ENCODE measurements around the gene OR51I1.

OR51I1 gene, protein sequence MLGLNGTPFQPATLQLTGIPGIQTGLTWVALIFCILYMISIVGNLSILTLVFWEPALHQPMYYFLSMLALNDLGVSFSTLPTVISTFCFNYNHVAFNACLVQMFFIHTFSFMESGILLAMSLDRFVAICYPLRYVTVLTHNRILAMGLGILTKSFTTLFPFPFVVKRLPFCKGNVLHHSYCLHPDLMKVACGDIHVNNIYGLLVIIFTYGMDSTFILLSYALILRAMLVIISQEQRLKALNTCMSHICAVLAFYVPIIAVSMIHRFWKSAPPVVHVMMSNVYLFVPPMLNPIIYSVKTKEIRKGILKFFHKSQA

GRCh38 chr11:5441414-5441813, at the start of gene OR51I1:
Gene OR51I1 (minus strand): TSS chr11:5441514. CDS start chr11:5441514, 0 bp downstream.
- DNase-seq, result no peak

GRCh38 chr11:5489576-5490357, 48.5 kb upstream of the OR51I1 start:
- DNase-seq, result no peak

DNA sequence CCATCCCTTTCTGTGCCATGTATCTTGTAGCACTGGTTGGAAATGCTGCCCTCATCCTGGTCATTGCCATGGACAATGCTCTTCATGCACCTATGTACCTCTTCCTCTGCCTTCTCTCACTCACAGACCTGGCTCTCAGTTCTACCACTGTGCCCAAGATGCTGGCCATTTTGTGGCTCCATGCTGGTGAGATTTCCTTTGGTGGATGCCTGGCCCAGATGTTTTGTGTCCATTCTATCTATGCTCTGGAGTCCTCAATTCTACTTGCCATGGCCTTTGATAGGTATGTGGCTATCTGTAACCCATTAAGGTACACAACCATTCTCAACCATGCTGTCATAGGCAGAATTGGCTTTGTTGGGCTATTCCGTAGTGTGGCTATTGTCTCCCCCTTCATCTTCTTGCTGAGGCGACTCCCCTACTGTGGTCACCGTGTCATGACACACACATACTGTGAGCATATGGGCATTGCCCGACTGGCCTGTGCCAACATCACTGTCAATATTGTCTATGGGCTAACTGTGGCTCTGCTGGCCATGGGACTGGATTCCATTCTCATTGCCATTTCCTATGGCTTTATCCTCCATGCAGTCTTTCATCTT, 47.6 kb upstream of the OR51I1 start:
- DNase-seq, result no peak

DNA sequence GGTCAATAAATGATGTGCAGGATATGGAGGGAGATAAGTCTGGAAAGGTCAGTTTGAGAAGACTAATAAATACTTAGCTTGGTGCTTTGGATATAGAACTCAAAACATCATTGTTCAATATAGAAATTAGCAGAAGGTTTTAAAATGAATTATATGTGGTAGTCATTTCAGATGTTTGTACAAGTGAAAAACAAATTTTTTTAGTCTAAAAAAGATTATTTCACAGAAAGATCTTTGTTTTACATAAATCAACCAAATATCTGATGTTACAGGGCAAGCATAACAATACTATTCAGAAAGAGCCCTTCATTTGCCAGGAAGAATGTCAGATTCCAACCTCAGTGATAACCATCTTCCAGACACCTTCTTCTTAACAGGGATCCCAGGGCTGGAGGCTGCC, 47.1 kb upstream of the OR51I1 start, which contains the start of gene OR52D1:
Gene OR52D1 (plus strand): TSS at position 301 of the 400 bp plus-strand sequence. CDS start 22 bp downstream, at position 323.
- DNase-seq, result no peak

DNA sequence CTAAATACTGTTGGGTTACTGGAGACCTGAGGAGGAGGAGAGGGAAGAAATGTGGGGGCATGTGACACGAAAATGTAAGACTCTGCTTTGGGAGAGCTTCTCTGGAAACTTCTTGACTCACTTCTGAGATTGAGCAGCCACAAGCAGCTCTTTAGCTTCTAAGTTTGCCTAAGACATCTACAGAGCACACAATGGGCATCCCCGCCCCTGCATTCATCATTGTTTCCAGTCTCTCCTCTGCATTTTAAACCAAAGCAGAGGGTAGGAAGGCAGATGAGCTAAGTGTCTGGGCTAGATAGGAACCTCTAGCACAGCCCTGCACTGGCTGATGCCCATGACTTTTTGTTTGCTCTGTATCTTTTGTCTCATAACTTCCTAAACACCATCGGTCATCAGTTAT, 45.1 kb upstream of the OR51I1 start:
- DNase-seq, result no peak

GRCh38 chr11:5486003-5486402, 44.7 kb upstream of the OR51I1 start:
- DNase-seq, result peak; percentile 55

GRCh38 chr11:5476186-5476819, 35.0 kb upstream of the OR51I1 start:
- DNase-seq, result peak; percentile 82

DNA sequence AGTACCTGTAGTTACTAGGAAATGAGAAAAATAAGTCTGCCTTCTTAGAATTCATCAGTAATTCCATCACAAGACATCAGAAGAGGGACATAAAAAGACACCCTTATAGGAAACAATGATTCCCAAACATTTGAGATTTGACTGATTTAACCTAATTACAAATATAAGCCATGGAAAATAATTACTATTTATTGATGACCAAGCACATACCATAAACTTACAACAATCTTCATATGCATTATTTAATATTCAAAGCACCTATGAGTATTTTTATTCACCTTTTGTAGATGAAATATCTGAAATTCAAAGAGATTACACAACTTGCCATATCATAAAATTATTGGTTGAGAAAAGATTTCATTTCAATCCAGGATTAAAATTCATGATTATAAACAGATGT, 32.6 kb upstream of the OR51I1 start:
- no peak for DNase-seq

- no peak for DNase-seq
Observed at GRCh38 chr11:5467527-5467926, 26.2 kb upstream of the OR51I1 start.

- no peak for DNase-seq
Observed at GRCh38 chr11:5460983-5461621, 19.8 kb upstream of the OR51I1 start.

GRCh38 chr11:5449432-5449831, 8.1 kb upstream of the OR51I1 start:
- DNase-seq, result no peak

- no peak for DNase-seq
Observed at GRCh38 chr11:5449023-5449422, 7.7 kb upstream of the OR51I1 start, which contains the start of gene OR51I2. Gene OR51I2 (plus strand): TSS chr11:5449323. CDS start chr11:5453489, 4,166 bp downstream.

- no peak for DNase-seq
Observed at GRCh38 chr11:5443835-5444393, 2.6 kb upstream of the OR51I1 start.

DNA sequence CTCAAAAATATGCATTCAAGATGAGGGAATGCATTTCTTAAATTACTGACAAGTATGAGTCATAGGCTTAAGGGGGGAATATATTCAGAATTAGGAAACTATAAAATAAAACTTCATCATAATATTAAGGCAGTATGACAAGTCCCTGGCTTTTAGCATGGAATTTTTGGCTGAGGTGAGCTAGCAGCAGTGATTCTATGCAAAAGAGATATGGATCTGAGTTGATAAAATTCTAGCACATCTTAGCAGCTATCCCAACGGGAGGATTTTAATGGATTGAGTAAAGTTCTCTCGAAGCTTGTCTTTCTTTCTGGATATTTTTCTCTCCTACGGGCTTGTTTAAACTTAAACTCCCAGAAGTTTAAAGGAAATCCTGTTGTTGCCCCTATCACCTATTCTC, 18.2 kb downstream of the OR51I1 start:
- no peak for DNase-seq

GRCh38 chr11:5421811-5422210, 19.5 kb downstream of the OR51I1 start, which contains the start of gene OR51Q1:
Gene OR51Q1 (plus strand): TSS chr11:5422111. CDS start chr11:5422201, 90 bp downstream.
- no peak for DNase-seq

- DNase-seq, result no peak
Observed at GRCh38 chr11:5420993-5421392, 20.3 kb downstream of the OR51I1 start.

GRCh38 chr11:5405173-5405572, 36.1 kb downstream of the OR51I1 start:
- DNase-seq, result no peak

- no peak for DNase-seq
Observed at GRCh38 chr11:5398936-5399335, 42.4 kb downstream of the OR51I1 start.

- no peak for DNase-seq
Observed at GRCh38 chr11:5394091-5394490, 47.2 kb downstream of the OR51I1 start.
